GM18951 (cell line): ENCODE measurements around the gene CELF2.

Source experiments
- POLR2A ChIP-seq: IDR thresholded peaks from 4 replicates; pipeline ENCODE4 v1.6.1; 2011; ENCODE audit warnings: mild to moderate bottlenecking; ENCODE audit not compliant: insufficient read length, insufficient read depth; ENCODE audit errors: extremely low read depth
- in situ Hi-C: fragments of 300-500 bp; cut with MboI; formaldehyde crosslinking; loops from one replicate; pipeline ENCODE4 v1.12.0; 2022; ENCODE audit warnings: low sequenced_read_pairs, mixed read lengths, inconsistent platforms; ENCODE audit not compliant: unreplicated experiment

Gene CELF2

DNA sequence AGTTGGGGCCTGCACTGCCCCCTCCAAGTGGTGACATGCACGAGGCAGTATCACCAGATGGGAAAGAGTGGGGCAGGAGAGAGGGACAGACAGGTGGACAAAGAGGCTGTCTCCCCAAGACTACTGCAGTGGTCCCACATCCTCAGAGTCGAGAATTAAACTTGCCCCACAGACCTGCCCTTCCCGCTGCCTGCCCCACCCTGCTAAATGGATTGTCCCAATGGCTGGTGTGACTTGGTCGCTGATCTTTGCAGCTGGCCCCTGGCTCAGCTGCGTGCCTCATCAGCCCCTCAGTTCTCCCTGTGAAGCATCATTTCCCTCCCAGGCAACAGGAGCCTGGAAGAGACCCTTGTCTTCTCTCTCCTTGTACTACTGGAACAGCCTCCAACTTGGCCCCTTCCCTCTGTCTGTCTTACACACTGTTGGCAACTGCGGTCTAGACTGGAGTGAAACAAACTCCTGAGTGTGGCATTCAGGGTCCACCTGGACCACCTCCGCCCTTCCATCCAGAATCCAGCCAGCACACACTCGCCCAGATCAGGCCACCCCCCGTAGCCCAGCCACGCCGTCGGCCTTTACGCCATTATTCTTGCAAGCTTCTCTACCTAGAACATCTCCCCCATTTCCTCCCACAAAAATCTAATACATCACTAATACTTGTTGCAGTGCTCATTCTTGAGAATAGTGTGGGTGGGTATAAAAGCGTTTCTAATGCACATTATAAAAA lies 275.1 kb downstream of the CELF2 start:
- TF ChIP-seq POLR2A = no peak
- in situ Hi-C loops = no loop called here

DNA sequence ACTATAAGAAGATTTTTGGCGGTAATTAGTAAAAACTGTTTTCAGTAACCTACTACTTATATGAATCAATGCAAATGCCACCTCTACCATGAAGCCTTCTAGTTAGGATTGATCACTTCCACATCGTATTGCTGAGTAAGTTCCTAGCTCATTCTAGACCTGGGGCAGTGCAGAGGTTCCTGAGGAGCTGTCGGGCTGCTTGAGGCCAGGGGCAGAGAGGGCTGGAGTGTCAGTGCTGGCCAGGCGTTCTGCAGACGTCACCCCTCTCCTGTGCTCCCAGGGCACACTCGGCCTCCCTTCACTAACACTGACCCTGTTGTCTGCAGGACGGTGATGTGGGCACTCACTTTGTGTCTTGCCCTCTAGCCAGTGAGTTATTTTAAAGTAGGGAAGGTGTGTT lies 275.7 kb downstream of the CELF2 start:
- no peak for TF ChIP-seq POLR2A
- in situ Hi-C loops = no loop called here

DNA sequence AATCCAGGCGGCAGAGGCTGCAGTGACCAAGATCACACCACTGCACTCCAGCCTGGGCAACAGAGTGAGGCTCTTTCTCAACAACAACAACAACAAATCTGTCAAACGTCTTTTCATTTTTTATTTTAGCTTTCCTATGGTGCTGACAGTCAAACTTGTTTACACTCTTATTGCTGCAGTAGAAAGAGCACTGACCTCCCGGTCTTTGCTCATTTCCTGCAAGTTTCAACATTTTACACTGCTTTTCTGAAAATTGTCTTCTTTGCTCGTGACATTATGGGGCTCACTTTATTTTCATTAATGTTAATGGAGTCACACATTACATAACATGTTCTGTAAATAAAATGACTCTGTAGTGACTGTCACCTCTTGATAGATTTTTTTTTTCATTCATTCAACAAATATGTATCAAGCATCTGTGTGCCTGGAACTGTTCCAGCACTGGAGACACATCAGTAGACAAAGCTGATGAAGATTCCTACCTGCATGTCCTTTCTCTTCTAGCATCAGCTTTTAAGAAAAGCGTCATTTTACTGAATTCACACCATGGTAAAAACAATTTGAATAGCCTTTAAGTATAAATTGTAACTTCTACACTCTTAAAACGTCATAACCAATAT lies 277.3 kb downstream of the CELF2 start:
- no peak for TF ChIP-seq POLR2A
- in situ Hi-C loops = no loop called here

DNA sequence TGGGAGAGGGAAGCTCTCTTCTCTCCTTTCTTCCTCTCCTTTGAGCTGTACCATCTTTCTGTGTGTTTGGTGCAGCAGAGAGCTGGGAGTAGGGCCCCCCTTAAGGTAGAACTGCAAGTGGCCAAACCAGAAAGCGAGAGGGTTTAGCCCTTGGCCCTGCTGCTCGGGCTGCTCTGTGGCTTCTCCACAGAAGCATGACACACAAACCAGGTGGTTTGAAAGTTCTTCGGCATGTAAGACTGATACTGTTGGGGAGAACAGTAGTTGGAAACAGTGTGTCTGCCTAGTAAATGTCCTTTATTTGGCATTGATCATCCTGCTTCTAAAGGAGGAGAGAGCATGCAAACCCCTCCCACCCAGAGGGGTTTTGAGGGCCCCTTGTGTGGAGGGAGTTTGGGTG lies 277.8 kb downstream of the CELF2 start:
- in situ Hi-C loops = no loop called here

DNA sequence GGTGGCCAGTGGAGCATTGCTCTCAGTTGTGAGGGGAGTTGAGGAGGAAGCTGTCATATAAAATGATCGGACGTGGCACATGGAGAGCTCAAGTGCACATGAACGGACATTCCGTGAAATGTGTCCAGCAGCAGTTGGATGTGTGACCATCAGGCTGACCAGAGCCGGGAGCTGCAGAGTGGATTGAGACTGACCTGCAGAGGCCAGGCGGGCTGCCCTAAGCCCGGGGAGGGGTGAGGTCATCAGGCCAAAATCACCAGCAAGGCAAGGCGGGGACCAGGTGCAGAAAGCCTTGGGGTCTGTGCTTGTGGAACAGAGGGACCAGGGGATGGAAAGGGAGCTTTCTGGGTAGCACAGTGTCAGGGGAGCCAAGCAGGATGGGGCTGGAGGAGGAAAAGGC lies 279.5 kb downstream of the CELF2 start:
- TF ChIP-seq POLR2A = no peak

More for the DNA sequence above, 277.8 kb downstream of the CELF2 start:
- TF ChIP-seq POLR2A = no peak

DNA sequence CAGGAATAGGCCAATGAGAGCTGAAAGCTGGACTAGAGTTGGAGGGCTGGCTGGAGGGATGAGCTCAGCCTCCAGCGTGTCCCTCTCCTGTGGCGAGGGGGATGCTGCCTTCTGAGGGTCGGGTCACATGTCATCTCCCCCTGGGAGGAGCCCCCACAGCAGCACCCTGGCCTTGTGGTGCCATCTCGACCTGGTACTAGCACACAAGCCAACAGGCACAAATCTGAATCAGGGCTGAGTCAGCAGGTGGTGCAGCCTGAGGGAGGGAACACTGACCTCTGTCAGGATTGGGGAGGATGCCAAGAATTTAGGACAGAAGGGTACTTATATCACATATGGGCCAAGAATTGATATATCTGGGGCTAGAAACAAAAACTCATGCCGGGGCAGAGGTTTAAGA lies 280.4 kb downstream of the CELF2 start:
- TF ChIP-seq POLR2A = no peak
- in situ Hi-C loops = no loop called here

More for the DNA sequence above, 279.5 kb downstream of the CELF2 start:
- in situ Hi-C loops = no loop called here

DNA sequence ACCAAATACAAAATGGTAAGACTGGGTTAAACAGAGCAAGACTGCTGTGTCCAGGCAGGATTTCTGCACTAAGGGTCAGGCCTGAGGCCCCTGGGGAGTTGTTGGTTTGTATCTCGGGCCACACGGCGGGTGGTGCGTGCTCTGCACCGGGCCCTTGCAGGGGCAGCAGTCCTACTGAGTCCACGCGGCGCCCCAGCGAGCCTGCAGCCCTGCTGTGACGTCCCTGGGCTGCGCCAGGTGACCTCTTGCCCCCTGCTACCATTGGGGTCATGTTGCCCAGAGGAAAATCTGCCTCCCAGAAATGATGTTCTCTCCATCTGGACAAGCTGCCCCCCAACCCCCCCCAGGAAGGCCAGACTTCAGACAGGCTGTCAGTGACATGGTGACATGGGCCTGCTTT lies 281.5 kb downstream of the CELF2 start:
- TF ChIP-seq POLR2A = no peak
- in situ Hi-C loops = no loop called here

DNA sequence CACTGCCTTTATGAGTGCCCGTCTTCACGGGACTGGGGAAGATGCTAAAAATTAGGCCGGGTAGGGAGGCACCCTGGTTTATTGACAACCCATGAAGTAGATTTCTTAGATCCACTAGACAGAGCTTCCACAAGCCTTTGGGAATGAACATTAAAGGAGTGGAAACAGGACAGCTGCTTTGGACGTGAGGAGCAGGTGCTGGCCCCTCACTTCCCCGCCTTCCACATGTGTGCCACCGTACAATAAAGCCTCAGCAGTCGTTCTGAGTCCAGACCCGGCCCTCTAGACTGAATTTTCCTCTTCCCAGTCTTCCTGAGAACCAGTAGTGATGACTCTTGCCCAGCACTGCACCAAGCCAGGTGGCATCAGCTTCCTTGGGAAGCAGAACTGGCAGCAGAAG lies 282.4 kb downstream of the CELF2 start:
- no peak for TF ChIP-seq POLR2A
- in situ Hi-C loops = no loop called here

DNA sequence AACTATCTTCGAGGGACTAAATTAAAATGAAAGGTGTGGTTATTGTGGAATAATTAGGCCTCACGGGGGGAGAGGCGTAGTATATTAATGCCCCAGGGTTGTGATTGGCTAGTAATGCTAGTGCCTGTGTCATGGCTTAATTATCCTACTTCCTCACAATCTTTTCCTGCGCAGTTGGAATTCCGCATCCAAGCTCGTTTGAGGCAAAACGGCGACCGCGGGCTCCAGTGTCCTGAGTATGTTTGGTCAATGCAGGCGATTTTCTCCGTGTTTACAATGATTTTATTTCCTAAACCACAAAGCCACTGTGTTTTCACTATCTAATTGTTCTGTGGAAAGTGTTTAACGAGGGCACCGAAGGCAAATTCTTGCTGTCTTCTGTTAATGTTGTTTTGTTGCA lies 282.9 kb downstream of the CELF2 start:
- in situ Hi-C loops = no loop called here
- no peak for TF ChIP-seq POLR2A

DNA sequence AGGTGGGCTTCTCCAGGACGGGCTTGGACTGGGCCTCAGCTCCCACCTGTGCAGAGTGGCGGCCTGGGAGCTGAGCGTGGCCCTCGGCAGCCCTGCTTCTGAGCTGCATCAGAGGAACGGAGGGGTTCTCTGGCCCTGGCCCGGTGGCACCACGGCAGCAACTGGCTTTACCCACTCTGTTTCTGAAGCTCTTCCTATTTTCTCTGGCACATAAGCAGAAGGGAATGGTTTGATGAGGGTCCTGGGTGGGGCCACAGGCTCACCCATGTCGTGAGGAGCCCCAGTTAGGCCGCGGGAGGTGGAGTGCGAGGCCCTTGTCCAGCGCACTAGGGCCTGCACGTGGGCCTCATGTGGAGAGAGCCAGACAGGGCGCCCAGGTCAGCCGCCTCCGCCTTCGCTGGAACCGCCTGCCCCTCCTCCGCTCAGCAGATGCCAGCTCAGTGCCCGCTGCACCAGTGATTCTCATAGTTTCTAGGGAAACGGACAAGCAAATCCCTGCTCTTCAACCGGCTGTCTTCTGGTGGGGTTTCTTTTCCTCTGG lies 284.0 kb downstream of the CELF2 start:
- in situ Hi-C loops = no loop called here
- TF ChIP-seq POLR2A = no peak

DNA sequence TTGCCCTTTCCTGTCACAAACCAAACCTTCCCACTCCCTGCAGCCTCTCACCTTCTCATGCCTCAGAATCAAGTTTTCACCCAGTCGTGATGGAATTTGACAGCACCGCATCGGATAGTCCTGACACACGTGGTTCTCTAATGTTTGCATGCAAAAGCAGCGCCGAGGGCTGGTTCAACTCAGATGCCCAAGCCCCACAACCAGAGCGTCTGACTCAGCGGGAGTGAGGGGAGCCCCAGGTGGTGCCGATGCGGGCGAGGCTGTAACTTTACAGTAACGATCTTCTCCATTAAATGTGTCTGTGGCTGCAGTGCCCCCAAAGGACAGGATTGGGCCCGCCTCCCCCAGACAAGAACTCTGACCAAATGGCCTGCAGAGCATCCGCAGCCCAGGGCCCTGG lies 284.5 kb downstream of the CELF2 start:
- no peak for TF ChIP-seq POLR2A
- in situ Hi-C loops = no loop called here

DNA sequence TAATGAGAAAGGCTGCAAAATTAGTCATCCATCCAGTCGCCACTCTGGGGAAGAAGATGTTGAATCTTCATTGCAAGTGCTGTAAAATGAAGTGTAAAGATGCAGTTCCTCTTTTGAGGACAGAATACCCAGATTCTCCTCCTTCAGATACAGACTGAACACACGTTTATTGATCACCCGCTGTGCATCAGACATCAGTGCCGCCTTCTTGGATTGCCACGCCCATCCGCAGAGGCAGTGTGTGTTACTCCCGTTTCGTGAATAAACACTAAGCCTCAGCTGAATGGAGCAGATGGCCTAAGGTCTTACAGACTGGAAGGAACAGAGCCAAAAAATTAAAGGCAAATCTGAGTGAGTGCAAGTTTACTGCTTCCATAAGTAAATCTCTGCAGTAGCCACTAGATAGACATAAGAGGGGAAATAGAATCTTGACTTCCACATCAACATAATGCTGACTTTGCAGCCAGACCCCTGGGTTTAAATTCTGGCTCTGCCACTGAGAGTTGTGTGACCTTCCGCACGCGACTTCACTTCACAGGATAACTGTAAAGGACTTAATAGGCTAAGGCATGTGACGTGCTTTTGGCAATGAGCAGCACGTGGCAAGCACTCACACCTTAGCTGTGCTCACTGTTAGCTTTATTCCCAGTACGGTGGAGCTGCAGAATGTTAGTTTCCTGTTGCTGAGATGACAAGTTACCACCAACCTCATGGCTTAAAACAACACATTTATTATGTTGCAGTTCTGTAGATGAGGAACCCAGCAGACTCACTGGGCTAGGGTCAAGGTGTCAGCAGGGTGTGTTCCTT lies 285.9 kb downstream of the CELF2 start:
- TF ChIP-seq POLR2A = no peak
- in situ Hi-C loops = no loop called here

DNA sequence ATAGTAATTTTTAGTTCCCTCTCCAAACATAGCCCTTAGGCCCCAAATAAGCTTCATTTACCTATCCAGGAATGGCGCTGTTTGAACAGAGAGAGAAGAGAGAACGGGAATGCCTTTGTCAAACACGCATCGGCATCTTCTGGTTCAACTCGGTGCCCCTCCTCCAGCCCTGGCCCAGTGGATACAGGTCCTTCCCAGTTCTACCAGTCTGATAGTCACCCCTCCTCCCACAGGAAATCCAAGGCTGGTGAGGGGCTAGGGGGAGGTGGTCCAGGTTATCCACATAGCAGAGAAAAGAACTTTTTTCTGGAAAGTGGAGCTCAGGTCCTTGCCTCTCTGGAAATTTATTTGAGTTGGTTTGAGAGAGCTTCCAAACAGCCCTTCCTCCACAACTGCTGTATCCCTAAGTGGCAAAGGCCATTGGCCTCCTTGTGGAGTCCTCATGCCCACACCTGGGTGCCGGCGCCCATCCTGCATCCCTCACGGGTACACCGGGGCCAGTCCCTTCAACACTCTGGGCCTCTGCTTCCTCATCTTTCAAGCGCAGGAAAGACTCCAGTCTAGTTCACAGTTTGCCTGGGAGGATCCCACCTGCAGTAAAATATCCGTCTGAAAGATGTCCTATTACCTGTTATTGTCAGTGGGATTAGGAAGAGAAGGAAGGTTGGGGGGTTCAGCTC lies 287.4 kb downstream of the CELF2 start:
- TF ChIP-seq POLR2A = no peak
- in situ Hi-C loops = no loop called here
